CD4-positive, alpha-beta T cell treated with Interferon alpha-2 for 1 hour (primary cell): ENCODE data around the gene SDSL.

Source experiments
- DNase-seq, 2 donors: peaks; one replicate each; pipeline ENCODE4 v3.0.0-alpha.2; 2020 to 2022

The SDSL gene

DNA sequence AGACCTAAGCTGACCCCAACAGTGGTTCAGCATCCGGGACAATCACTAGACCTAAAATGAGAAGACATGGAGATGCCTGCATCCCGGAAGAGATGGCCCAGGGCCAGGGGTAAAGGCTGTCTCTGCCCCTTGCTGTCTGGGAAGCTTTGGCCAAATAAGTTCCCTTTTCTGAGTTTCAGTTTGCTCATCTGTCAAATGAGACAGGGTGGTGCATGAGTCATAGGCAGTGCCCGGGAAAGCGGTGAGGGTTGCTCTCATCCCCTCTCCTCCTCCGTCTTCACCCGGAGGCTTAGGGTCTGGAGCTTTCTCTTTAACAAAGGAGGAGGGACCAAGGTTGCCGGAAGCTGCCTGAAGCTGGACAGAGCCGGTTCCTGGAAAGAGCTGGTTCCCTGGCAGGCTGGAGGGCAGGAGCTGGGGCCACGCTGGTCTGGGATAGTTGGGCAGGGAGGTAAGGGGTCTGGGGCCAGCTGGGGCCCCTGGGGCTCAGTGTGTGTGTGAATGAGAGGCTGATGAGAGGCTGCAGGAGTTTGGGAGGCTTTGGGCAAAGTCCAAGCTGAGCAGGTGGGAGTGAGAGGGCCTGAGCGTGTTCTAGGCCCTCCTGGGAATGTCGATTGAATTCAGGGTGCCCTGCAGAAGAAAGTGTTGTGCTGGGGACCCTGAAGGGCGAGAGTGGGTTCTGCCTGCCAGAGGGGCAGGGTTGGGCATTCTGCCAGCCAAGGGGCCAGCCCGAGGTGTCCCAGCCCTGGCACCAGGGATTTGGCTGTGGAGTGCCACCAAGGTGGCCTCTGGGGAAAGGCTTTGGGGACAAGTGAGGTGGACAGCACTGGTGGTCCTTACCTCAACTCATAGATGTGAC is at the start of gene SDSL:
SDSL (plus strand) TSS at position 351 of the 856 bp plus-strand sequence. CDS start 5,603 bp downstream, outside the sequence.
- DNase-seq: peak; percentile 32 to 80

DNA sequence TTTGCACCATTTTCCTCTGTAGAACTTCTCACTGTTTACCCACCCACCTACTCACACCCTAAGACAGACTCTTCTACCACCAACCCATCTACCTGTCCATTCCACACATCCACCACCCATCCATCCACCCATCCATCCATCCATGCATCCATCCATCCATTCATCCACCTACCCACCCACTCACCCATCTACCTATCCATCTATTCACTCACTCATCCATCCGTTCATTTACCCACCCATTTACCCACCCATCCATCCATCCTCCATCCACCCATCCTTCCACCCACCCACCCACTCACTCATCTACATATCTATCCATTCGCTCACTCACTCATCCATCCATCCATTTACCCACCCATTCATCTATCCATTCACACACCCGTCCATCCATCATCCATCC is 48.7 kb upstream of the SDSL start:
- DNase-seq: no peak

DNA sequence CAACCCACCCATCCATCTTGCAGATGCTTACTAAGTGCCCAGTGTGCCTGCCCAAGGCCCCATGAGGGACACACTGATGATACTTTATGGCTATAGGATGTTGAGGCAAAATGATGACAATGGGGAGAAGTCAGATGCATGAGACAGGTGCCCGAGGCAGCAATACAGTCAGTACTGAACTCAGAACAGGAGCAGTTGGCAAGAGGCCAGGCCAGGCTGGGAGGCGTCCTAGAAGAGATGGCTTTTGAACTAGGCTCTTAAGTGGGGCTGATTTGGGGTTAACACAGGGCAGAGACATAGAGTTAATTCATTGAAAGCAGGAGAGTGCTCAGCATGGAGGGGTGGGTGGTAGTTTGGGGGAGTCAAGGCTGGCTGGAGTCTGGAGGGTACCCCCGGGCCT is 48.2 kb upstream of the SDSL start:
- DNase-seq: no peak

GRCh38 chr12:113374823-113375428 is 47.3 kb upstream of the SDSL start:
- DNase-seq: no peak

GRCh38 chr12:113378291-113378690 is 43.9 kb upstream of the SDSL start:
- DNase-seq: no peak

DNA sequence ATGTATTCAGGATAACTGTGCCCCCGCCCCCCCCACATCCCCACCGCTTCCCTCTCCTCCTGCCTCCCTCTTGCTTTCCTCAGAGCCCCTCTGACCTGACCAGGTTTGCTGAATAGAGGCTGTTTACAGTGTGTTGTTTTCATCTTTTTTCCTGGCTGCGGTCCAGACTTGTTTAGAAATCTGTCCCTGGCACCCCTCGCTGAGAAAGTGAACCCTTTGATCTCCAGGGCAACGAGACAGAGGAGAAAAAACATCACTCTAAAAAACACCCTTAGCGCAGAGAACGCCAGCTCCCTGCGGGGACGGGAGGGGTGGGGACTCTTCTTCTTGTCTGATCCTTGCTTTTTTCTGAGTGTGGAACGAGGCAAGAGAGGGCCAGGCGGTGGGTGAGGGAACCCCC is 41.0 kb upstream of the SDSL start:
- no peak for DNase-seq

DNA sequence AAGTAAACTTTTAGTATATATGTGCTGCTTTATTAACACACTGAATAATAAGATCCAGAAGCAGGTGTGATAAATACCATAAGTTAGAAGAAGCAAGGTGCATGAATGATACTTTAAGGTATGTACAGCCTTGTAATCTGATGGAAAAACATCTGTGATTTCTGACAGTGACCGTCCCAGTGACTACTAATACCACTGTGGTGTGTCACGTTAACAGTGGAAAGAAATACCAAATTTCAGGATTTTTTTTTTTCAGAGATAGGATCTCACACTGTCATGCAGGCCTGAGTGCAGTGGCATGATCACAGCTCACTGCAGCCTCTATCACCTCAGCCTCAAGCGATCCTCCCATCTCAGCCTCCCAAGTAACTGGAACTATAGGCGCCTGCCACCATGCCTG is 40.0 kb upstream of the SDSL start:
- no peak for DNase-seq

DNA sequence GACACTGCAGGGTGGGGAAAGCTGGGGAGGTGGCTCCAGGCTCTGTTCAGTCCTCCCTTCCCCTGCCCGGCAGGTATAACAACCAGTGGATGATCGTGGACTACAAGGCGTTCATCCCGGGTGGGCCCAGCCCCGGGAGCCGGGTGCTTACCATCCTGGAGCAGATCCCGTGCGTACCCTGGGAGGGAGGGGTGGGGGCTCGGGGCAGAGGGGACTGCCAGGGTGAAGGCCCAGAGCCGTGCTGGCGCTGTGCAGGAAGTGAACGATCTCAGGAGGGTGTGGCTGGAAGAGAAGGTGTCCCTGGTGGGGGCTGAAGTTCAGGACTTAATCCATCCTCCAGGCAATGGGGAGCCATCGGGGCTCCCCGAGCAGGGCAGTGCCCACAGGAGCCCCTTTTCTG is 37.4 kb upstream of the SDSL start:
- no peak for DNase-seq

DNA sequence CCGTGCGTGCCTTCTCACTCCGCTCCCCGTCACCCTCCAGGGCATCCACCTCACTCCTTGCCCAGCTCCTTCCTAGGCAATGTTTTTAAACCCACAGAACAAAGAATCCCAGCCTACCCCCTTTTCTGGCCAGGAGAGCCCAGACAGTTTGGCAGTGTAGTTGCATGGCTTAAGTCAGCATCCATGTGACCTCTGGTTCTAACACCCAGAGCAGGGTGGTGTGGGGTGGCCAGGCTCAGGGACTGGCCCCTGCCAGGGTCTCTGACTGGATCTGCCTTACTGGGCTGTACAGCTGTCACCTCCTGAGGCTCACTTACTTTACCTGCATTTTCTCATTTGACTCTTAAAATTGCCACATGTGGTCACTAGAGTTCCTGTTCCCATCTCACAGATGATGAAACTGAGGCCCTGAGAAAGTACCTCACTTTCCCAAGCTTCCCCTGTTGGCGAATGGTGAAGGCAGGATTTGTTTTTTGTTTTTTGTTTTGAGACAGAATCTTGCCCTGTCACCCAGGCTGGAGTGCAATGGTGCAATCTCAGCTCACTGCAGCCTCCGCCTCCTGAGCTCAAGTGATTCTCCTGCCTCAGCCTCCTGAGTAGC is 36.8 kb upstream of the SDSL start:
- DNase-seq: no peak

DNA sequence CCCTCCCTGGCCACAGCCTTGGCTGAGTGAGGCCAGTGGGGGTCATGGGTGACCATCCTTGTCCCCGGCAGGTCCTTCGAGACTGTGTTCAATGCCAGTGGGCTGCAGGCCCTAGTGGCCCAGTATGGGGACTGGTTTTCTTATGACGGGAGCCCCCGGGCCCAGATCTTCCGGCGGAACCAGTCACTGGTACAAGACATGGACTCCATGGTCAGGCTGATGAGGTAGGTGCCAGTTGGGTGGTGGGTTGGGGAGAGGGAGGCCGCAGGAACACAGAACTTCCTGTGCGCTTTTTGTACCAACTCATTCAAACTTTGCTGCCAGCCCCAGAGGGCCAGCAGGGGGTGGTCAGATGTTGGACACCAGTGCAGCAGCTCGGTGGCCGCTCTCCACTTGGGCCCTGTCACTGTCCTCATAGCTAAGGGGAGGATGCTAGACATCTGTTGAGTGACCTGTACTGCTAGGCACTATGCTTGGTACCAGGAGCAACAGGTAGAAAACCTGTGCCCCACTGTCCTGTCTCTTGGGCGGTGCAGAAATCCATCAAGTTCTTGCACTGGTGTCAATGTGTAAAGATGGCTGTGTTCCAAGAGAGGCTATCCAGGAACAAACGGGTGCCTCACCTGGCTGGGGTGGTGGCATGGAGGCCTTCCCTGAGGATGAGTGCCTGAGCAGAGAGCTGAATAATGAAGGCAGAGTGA is 35.2 kb upstream of the SDSL start:
- DNase-seq: no peak

DNA sequence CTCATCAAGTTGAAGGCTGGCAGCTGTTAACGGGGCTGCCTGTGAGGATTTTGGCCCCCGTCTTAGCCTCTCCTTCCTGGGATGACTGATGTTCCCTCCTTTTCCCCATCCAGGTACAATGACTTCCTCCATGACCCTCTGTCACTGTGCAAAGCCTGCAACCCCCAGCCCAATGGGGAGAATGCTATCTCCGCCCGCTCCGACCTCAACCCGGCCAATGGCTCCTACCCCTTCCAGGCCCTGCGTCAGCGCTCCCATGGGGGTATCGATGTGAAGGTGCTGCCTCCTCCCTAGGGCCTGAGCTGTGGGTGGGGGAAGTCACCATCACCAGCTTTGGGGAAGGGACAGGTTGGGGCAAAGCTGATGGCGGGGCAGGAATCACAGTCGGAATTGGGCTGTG is 34.5 kb upstream of the SDSL start:
- no peak for DNase-seq

- no peak for DNase-seq
These were observed 33.8 kb upstream of the SDSL start for GRCh38 chr12:113388351-113388750.

- no peak for DNase-seq
These were observed 31.8 kb upstream of the SDSL start for GRCh38 chr12:113390064-113391043.

- DNase-seq: no peak
These were observed 31.0 kb upstream of the SDSL start for GRCh38 chr12:113391145-113391544.

DNA sequence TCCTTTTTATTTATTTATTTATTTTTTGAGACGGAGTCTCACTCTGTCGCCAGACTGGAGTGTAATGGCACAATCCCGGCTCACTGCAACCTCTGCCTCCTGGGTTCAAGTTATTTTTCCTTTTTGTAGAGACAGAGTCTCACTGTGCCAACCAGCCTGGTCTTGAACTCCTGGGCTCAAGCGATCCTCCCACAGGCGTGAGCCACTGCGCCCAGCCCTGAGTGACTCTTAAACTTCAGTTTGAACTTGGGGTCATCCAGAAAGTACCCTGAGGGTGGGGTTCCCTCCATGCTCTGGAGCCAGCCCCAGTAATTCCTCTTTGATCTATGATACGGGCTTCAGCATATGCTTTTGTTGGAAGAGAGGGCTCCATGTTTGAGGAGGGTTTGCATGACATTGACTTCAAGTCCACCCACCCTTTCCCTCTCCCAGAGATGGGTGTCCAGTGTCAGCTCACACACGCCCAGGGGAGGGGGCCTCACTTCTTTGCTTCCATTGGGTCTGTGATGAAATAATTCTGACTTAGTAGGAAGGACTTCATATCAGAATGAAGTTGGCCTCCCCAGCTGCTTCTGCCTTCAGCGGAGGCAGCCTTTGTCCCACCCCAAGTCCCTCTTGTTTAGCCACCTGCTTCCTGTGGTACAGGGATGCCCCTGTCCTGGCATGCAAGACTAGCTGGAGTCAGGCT is 30.4 kb upstream of the SDSL start:
- DNase-seq: no peak

- DNase-seq: no peak
These were observed 29.7 kb upstream of the SDSL start for GRCh38 chr12:113392520-113392919.

DNA sequence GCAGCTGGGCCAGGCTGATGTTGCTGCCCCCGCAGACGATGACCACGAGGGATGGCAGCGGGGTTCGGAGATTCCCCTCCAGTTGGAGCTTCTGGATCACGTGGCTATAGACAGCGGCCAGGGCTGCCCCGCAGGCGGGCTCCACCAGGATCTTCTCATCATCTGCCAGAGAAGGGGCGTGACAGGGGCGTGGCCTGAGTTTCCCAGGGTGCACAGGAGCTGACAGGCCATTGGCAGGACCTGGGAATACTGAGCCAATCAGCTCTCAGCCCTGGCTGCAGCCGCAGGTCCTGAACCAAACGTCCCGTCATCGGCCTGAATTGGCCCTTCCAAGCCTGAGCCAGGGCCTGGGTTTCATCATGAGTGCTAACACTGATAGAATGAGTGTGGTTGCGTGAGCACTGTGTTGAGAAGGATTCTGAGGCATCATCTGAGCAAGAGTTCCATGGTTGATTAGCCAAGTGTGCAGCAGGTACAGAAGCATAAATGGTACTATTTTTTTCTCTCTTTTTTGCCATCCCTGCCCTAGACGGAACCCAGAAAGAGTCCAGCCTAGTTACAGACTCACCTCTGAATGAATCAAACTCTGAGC is 29.1 kb upstream of the SDSL start:
- DNase-seq: no peak

DNA sequence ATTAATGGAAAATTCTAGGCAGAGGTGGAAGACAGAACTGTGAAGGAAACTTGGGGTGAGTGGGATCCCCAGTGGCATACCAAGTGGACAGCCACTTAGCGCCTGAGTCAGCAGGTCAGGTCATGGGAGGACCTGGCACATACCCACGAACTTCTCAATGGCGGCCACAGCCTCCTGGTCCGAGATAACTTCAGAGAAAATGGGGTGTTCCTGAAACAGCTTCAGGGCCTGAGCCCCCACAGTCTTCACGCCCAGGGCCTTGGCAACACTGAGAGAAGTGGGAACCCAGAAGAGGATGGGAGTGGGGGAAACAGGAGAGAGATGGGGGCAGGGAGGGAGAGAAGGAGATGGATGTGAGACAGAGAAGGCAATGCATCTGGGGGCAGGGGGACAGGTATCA is 28.4 kb upstream of the SDSL start:
- DNase-seq: no peak

DNA sequence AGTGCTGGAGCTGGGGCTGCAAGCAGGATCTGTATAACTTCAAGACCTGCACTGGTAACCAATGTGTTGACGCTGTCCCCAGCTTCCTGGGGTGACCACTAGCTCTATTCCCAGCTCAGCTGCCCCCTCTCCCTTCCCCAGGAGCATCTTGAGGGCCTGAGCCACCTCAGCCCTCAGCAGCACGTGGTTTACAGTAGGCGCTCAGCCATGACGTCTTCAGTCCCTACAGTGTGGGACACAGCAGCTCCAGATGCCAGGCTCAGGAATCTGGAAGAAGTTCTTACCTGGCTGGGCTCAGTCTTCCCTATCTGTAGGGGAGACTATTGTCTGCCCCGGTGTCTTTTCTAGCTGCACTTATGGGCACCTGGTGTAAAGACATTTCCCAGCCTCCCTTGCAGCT is 27.1 kb upstream of the SDSL start:
- no peak for DNase-seq

DNA sequence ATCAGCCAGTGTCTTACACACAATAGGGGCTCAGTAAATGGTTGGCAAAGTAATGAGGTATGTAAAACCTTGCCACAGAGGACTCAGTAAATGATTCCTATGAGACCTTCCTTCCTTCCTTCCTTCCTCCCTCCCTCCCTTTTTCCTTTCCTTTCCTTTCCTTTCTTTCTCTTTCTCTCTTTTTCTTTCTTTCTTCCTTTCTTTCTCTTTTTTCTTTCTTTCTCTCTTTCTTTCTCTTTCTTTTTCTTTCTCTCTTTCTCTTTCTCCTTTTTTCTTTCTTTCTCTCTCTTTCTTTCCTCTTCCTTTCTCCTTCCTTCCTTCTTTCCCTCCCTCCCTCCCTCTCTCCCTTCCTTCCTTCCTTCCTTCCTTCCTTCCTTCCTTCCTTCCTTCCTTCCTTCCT is 26.0 kb upstream of the SDSL start:
- DNase-seq: no peak

DNA sequence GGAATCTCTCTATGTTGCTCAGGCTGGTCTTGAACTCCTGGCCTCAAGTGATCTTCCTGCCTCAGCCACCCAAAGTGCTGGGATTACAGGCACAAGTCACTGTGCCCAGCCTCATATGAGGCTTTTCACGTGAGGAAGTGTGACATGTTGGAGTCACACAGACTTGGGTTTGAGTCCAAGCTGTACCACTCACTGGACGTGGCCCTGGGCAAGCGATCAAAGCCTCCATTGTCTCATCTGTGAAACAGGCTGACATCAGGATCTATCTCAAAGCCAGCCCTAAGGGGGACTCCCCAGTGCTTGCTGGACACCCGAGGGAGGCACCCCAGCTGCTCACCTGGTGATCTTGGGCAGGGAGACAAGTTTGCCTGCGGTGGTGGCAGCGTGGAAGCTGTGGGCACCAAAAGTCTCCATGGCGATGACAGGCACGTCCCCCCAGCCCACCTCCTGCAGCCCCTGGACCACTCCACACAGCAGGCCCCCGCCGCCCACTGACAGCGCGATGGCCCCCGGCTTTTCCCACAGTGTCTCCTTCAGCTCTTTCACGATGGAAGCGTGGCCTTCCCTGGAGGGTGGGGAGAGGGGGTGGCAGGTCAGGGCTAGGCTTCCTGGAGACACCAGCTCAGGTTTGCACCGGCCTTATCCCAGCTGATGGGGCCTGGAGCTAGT is 25.2 kb upstream of the SDSL start:
- DNase-seq: no peak
